ENCODE measurements around the gene IPO11. TPM values are rescaled to one million over a fixed set of nuclear protein-coding genes. Genes with fewer than 3 reads are reported as not detected.
A peak's percentile ranks its signal among the peaks of the same experiment; 100 is the strongest.
"Not testable (repeated sequence)": the region's sequence is repeated elsewhere in the genome, so short reads cannot be mapped to it uniquely, and the experiment has no call there.

The IPO11 gene
- total RNA-seq, 1 donor from 2014 or later: 11.8 TPM

- ATAC-seq; DNase-seq (ENCODE audit: low spot score): not testable (repeated sequence)
Observed at GRCh38 chr5:62565740-62566139, 153.2 kb downstream of the IPO11 start.

- ATAC-seq: no peak
- DNase-seq (ENCODE audit: low spot score): no peak
Observed at GRCh38 chr5:62568143-62568542, 155.6 kb downstream of the IPO11 start.

GRCh38 chr5:62568800-62569432 lies 156.4 kb downstream of the IPO11 start:
- ATAC-seq: no peak
- no peak for DNase-seq (ENCODE audit: low spot score)

DNA sequence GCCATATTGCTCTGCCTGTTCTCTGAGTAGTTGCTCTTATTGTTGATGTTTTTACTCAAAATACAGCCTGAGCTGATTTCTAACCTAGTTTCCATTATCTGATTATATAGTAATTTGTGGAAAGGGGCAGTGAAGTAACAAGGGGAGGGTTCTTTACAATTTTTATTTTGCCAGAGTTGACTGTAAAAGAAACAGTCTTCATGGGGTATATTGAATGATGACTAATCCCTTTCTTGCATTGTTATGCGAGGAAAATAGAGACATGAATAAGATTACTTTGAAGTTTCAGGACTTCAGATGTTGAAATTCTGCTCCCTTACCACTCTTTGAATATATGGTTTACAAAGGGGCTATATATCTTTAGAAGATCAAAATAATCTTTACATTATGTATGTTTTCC lies 156.9 kb downstream of the IPO11 start:
- ATAC-seq: no peak
- no peak for DNase-seq (ENCODE audit: low spot score)

DNA sequence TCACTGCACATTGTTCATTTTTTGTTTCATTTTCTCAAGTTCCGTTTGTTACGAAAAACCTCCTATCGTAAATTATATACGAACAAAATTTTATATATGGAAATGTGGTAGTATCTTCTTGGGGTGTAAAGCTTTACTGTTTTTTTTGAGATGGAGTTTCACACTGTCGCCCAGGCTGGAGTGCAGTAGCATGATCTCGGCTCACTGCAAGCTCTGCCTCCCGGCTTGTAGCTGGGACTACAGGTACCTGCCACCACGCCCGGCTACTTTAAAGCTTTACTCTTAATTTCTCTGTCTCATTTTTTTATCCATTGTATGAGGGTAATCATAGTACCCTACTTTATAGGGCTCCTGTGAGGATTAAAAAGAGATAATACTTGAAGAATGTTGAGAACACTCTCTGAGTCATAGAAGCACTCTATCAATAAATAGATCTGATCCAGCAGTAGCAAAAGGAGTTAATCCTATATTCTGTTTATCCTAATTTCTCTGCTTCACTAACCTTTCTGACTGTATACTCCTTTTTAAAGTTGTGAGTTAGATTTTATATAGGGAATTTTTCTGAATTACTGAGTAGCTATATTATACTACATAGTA lies 160.5 kb downstream of the IPO11 start:
- ATAC-seq (no peak), DNase-seq (ENCODE audit: low spot score) (no peak)

DNA sequence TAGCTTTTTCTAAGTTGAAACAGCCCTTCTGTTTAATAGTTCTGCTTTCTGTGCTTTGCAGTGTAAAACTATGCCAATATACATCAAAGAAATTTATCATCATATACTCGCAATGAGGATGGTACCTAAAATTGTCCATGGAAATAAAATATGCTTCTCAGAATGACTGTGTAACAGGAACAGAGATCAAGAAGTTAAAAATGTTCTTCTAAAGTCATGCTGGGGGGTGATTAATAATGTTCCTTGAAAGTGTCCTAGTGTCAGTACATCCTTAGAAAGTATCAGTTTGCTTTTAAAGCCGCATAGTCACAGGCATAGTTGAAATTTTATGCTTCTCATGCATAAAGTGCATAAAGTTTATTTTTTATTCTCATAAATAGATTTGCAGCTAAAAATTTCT lies 162.0 kb downstream of the IPO11 start:
- no peak for DNase-seq (ENCODE audit: low spot score)
- ATAC-seq: no peak

GRCh38 chr5:62575066-62575465 lies 162.5 kb downstream of the IPO11 start:
- no peak for ATAC-seq
- DNase-seq (ENCODE audit: low spot score): no peak

DNA sequence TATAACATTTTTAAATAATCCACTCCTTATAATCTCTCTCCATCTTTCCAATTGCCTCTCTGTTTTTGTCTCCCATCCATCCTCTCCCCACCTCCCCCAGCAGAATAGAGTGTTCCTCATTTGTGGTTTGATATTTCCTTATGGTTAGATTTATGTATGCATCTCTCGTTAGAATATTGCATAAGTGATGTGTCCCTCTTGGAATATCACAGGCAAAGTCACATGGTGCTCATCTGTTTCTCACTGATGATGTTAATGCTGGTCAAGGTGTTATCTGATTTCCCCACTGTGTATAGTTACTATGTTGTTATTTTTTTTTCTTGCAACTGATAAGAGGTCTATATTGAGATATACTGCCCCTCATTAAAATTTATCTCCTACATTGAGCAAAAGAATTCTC lies 162.9 kb downstream of the IPO11 start:
- no peak for DNase-seq (ENCODE audit: low spot score)
- ATAC-seq: no peak

GRCh38 chr5:62576570-62577170 lies 164.1 kb downstream of the IPO11 start:
- ATAC-seq: no peak
- DNase-seq (ENCODE audit: low spot score): no peak

- no peak for DNase-seq (ENCODE audit: low spot score)
- no peak for ATAC-seq
Observed at GRCh38 chr5:62577488-62577887, 164.9 kb downstream of the IPO11 start.

- DNase-seq (ENCODE audit: low spot score) (no peak), ATAC-seq (peak; percentile 45)
Observed at GRCh38 chr5:62578540-62578939, 166.0 kb downstream of the IPO11 start, which contains the start of gene LRRC70. TSS of gene LRRC70 (plus strand) at chr5:62578819. CDS start at chr5:62579439, 620 bp downstream.

DNA sequence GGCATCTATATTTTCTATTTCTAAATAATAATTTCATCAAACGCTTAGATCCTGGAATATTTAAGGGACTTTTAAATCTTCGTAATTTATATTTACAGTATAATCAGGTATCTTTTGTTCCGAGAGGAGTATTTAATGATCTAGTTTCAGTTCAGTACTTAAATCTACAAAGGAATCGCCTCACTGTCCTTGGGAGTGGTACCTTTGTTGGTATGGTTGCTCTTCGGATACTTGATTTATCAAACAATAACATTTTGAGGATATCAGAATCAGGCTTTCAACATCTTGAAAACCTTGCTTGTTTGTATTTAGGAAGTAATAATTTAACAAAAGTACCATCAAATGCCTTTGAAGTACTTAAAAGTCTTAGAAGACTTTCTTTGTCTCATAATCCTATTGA lies 167.2 kb downstream of the IPO11 start:
- DNase-seq (ENCODE audit: low spot score) (no peak), ATAC-seq (no peak)

- no peak for ATAC-seq
- no peak for DNase-seq (ENCODE audit: low spot score)
Observed at GRCh38 chr5:62581836-62582597, 169.5 kb downstream of the IPO11 start.

DNA sequence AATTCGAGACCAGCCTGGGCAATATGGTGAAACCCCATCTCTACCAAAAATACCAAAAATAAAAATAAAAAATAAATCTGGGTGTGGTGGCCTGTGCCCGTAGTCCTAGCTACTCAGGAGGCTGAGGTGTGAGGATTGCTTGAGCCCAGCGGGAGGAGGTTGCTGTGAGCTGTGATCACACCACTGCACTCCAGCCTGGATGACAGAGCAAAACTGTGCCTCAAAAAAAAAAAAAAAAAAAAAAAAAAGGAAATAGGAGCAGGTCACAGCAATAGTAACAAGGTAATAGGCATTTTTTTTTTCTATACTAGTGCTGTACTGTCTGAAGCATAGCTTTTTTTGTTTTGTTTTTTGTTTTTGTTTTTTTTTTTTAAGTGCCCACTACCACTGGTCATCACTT lies 171.8 kb downstream of the IPO11 start:
- DNase-seq (ENCODE audit: low spot score) (no peak), ATAC-seq (no peak)

GRCh38 chr5:62585306-62585705 lies 172.7 kb downstream of the IPO11 start:
- ATAC-seq (no peak), DNase-seq (ENCODE audit: low spot score) (no peak)

- ATAC-seq (no peak), DNase-seq (ENCODE audit: low spot score) (no peak)
Observed at GRCh38 chr5:62585751-62586150, 173.2 kb downstream of the IPO11 start.

GRCh38 chr5:62587737-62588136 lies 175.2 kb downstream of the IPO11 start:
- DNase-seq (ENCODE audit: low spot score): peak; percentile 59
- peak; percentile 84 for ATAC-seq

- peak; percentile 69 for DNase-seq (ENCODE audit: low spot score)
- ATAC-seq: peak; percentile 90
Observed at GRCh38 chr5:62588668-62589067, 176.1 kb downstream of the IPO11 start.

DNA sequence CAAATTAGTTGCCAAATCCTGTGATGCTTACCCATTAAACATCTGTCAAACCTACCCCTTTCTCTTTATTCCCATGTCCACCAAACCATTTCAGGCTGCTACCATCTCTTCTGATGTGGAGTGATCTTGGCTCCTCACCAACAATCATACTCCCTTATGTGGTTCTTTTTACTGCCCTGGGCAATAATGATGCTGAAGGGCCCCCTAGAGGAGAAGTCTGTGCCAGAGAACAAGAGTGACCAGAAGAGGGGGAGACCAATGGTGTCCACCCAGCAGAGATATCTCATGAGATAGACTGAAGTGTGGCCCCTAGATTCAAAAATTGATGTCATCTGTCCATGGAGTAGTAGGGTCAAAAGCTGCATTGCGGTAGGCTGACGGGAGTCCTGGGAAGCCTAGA lies 176.9 kb downstream of the IPO11 start:
- no peak for ATAC-seq
- DNase-seq (ENCODE audit: low spot score): no peak

DNA sequence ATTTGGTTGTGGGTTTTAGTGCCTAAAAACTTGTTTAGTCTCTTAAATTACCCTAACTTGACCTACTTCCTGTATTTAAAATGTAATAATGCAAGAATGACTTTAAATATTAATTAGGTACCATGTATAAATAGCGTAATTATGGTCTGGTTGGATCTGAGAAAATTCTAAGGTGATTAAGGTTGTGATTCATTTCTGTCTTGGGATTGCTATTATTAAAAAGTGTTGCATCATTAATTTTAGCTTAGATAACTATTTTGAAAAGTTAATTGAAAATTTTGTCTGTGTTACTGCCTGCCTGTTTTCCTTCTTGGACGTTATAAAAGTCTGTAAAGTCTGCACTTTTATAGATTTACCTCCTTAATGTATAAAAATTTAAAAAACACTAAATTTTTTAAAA lies 177.8 kb downstream of the IPO11 start:
- ATAC-seq (no peak), DNase-seq (ENCODE audit: low spot score) (no peak)

- no peak for ATAC-seq
- no peak for DNase-seq (ENCODE audit: low spot score)
Observed at GRCh38 chr5:62592558-62592957, 180.0 kb downstream of the IPO11 start.

- DNase-seq (ENCODE audit: low spot score) (no peak), ATAC-seq (no peak)
Observed at GRCh38 chr5:62593331-62593730, 180.8 kb downstream of the IPO11 start.
